Measurements from ENCODE around the gene DBI.
"Not testable (repeated sequence)": the region's sequence is repeated elsewhere in the genome, so short reads cannot be mapped to it uniquely, and the experiment has no call there.

Gene DBI

DNA sequence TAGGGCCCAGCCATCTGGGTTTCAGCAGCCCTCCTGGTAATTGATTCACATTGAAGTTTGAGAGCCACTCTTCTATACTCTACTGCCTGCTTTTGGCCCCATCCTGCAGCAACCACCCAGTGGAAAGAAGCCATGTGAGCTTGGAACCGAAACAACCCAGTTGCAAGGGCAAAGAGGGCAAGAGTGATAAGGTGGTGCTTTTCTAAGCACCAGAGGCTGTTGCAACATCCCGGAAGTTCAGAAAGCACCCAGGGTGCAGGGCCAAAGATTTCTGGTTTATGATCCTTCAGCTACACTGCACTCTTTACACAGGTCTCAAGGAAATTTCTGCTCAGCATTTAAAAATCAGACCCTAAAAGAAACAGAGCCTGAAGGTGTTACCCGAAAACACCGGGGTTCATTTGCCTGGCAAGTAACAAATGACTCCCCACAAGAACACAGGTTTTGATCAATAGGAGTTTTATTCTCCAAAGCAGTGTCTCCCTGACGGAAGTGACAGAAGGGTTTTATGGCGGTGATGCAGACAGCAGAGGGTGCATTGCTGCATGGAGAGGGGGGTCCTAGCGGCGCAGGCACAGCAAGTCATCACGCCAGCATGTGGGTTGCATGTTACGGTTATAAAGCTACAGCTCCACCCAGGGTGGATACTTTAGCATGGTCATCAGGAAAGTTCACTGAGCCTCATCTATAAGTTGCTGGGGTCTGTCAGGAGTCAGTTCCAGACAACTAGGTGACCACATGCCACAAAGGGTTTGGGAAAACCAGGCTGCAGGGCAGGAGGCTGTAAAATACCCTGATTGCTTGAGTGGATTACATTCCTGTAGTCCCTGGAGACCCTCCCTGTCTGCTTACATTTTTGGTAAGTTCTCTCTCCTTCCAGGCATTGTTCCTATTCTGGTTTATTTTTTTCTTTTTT is 36.1 kb downstream of the DBI start:
- no peak for DNase-seq

DNA sequence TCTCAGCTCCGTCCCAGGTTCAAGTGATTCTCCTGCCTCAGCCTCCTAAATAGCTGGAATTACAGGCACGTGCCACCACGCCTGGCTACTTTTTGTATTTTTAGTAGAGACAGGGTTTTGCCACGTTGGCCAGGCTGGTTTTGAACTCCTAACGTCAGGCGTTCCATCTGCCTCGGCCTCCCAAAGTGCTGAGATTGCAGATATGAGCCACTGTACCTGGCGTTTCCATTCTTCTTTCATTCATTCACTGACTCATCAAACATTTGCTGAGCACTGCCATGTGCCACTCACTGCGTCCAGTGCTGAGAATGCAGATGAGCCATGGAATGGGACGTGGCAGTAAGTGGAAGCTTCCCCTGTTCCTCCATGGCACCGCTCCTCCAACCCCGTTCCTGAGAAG is 36.8 kb downstream of the DBI start:
- not testable (repeated sequence) for DNase-seq

DNA sequence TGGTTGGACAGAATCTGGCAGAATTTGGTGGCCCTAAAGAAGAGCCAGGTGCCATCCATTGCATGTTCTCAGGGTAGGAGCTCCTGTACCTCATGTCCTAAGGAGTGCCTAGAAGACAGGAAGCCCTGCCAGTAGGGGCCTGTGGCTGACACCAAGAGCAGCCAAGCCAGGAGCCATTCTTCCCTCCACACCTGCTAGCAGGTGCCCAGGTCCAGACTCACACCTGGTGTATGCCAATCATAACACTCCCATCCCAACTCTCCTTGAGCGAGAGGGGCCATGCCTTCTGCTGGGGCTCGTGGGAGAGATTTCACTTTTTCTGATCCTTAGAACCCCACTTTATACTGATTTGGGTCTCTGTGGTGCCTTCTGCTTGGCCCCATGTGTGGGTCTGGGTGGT is 38.4 kb downstream of the DBI start:
- no peak for DNase-seq

DNA sequence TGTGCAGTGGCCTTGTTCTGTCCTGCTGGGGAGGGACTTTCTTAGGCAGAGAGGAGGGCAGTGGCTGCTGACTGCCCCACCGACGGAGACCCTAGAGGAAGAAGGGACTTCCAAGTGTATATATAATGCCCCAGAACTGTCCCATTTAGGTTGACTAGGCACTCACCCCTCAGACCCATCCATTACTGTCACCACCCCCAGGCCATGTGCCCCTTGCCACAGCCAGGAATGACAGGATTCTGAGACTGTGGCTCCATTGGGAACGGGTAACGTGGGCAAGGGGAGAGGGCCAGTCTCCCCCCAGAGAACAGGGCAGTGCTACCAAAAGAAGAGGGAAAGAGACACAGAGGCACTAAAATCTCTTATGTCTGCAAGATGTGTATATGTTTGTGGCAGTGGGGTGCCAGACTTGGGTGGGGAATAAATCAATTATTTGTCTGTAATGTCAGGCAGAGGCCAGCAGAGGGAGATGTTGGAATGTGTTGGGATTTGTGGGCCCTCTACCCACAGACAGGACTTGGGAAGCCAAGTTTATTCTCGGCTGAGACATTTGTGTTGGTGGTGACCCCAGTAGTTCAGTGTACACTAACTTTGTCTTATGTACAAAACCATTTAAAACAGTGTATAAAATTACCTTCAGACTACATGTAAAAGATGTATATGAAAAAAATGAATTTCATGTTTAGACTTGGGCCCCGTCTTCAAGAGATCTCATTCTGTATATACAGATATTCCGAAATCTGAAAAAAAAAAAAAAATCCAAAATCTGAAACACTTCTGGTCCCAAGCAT is 40.8 kb downstream of the DBI start:
- DNase-seq: peak; percentile 47

DNA sequence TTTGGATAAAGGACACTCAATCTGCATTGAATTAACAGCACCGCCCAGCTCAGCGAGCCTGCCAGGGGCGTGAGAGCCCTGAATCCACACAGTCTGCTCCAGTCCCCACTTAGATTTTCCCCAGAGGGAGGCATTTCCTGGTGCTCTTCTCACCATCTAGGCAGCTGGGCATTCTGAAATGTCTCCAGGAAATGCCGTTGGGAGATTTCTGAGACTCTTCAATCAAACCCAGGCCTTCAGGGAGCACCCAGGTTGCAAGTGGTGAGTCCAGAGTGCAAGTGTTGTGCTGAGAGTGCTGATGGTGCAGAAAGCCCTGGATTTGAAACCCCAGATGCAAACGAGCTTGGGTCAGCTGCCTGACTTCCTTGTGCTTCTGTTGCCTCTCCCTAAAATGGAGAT is 41.4 kb downstream of the DBI start:
- DNase-seq: no peak

DNA sequence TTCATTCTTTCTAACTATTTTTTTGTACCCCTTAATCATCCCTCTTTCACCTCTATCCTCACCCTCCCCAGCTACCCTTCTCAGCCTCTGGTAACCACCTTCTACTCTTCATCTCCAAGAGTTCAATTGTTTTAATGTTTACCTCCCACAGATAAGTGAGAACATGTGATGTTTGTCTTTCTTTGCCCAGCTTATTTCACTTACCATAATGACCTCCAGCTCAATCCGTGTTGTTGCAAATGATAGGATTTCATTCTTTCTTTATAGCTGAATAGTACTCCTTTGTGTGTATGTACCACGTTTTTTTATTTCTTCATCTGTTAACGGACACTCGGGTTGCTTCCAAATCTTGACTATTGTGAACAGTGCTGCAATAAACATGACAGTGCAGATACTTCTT is 42.7 kb downstream of the DBI start:
- no peak for DNase-seq

DNA sequence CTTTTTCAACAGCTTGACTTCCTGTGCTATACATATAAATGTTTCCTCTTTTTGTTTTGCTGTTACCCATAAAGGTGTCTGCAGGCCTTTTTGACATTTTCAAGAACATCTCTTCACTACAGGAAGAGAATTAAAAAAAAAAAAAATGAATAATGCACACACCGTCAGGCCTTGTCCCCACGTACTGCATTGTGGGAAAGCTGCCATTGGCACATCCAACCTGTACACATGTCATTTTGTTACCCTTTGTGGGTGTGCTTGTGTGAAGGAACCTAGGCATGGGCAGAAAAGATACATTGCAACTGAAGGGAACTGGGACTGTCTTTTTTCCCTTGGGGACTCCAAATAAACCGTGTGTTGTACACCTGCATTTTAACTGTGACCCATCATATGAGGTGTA is 48.1 kb downstream of the DBI start:
- DNase-seq: no peak

DNA sequence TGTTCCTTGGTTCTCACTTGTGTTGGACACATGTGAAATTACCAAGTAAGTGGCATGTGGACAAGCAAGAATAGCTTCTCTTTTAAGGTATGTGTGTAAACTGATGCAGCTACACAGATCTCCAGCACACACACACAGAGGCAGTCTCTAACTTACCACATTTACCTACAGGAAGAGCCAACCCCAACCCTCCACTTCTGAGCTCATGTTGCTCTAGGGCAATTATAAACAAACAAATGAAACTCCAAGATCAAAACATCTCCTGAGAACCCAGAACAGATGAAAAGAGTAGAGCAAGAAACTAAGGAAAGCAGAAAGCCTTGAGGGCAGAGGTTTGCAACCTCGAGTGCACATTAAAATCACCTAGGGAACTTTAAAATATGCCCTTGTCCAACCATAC is 48.9 kb downstream of the DBI start:
- DNase-seq: no peak

DNA sequence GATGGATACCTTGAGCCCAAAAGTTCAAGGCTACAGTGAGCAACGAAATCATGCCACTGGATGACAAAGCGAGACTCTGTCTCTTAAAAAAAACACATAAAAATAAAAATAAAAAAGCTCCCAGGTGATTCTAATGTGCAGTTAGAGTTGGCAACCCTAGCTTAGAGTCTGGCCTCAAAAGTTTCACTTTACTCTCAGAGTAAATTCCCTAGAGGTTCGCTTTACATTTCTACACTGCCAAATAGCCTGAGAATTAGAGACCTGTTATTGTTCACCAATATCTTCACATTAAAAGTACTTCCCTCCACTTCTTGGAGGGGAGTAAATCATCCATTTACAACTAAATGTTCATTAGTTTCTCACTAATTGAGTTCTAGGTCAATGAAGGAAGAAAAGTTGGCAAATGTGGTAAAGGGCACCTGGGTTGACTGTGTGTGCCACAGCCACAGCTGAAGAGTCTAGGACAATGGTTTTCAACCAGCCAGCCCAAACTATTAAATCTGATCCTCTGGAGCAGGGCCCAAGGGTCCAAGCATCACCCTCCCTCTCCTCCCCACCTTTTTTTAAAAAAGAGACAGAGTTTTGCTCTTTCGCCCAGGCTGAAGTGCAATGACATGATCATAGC is 49.6 kb downstream of the DBI start:
- DNase-seq: no peak

DNA sequence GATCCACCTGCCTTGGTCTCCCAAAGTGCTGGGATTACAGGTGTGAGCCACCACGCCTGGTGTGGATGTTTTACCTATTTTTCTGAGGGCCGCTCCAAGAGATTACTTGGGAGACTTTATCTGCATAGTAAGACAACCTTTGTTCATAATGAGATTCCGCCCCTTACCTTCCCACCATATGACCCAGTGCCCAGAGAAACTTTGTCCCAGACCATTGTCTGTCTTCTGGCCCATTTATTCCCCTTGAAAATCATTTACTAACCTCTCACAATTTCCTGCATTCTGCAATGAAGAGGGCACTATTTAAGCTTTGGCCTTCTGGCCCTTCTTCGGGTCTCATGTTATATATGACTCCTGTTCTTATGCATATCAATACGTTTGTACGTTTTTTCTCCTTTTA is 51.1 kb downstream of the DBI start:
- DNase-seq: no peak

DNA sequence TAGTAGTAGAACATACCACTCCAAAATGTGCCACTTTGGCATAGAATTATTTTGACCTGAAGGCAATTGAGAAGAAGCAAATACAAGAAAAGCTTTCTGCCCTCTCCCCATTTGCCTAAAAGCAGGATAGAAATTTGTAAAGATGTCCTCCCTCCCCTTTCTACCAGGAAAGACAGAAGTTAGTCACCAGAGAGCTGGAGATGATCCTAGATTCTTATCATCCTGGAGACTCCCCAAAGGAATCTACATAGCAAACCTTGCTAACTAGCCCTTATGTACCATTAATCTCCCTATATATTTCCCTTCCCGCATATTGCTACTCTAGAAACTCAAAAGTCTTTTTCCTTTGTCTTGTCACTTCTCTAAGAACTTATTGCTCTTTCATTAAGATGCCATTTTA is 52.3 kb downstream of the DBI start:
- DNase-seq: no peak

DNA sequence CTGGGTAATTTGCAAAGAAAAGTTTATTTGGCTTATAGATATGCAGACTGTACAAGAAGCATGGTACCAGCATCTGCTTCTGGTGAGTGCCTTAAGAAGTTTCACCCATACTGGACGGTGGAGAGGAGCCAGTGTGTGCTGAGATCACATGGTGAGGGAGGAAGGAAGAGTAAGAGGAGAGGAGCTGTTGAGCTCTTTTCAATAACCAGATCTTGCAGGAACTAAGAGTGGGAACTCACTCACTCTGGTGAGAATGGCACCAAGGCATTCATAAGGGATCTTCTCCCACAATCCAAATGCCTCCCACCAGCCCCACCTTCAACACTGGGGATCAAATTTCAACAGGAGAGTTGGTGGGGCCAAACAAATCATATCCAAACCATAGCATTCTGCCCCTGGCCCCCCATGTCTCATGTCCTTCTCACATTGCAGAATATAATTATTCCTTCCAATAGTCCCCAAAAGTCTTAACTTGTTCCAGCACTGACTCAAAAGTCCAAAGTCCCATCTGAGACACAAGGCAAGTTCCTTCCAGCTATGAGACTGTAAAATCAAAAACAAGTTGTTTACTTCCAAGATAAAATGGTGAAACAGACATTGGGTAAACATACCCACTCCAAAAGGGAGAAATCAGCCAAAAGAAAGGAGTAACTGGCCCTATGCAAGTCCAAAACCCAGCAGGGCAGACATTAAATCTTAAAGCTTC is 53.2 kb downstream of the DBI start:
- no peak for DNase-seq

DNA sequence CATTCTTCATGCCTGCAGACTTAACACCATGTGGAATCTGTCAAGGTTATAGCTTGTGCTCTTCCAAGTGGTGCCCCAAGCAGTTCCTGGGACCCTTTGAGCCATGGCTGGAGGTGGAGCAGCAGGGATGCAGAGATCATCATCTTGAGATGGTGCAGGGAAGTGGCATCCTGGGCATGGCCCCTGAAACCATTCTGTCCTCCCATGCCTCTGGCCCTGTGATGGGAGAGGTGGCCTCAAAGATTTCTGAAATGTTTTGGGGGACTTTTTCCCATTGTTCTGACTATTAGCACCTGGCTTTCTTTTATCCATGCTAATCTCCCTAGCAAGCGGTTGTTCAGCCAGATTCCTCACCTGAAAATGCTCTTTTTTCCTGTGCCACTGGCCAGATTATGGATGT is 54.5 kb downstream of the DBI start:
- DNase-seq: no peak

DNA sequence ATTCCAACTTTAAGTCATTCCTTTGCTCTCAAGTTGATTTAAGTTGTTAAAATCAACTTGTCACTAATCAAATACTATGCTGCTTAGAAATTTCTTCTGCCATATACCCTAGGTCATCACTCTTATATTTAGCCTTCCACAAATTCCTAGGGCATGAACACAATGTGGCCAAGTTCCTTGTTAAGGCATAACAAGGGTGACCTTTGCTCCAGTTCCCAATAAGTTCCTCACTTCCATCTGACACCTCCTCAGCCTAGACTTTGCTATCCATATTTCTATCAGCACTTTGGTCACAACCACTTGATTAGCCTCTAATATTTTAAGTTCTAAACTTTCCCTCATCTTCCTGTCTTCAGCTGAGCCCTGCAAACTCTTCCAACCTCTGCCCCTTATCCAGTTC is 55.0 kb downstream of the DBI start:
- DNase-seq: no peak

Data from right hindlimb (tissue), 1 donor.